ENCODE data around the gene OR1N1. TPM values are rescaled to one million over a fixed set of nuclear protein-coding genes. Genes with fewer than 3 reads are reported as not detected.

Gene OR1N1
- total RNA-seq, 1 donor from 2014 or later = not detected

DNA sequence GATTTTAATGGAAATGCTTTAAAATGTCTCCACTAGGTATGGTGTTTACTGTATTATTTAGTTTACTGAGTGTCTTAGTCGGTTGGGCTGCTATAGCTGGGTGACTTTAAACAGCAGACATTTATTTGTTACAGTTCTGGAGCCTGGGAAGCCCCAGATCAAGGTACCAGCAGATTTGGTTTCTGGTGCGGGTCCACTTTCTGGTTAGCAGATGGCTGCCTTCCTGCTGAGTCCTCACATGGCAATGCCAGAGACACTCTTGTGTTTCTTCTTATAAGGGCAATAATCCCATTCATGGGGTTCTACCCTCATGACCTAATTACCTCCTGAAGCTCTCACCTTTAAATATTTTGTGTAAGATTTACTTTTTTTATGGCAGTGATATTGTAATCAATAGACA lies 8.9 kb downstream of the OR1N1 start:
- Mint-ChIP-seq H3K4me3 (ENCODE audit: unreplicated experiment) (no peak overlapping the region), H3K9me3 (ENCODE audit: unreplicated experiment) (no peaks in the 10 kb centered on the region), H3K27ac (ENCODE audit: unreplicated experiment) (no peak overlapping the region), H3K27me3 (ENCODE audit: unreplicated experiment) (peaks cover 3% of the 10 kb centered on the region), H3K36me3 (ENCODE audit: low read depth, unreplicated experiment) (no peaks in the 10 kb centered on the region), H3K4me1 (ENCODE audit: unreplicated experiment) (no peaks in the 10 kb centered on the region)
- no peak for DNase-seq (ENCODE audit: low spot score)
- no peak for TF ChIP-seq CTCF (IDR thresholded peaks at IDR 0.05; ENCODE audit: unreplicated experiment)

DNA sequence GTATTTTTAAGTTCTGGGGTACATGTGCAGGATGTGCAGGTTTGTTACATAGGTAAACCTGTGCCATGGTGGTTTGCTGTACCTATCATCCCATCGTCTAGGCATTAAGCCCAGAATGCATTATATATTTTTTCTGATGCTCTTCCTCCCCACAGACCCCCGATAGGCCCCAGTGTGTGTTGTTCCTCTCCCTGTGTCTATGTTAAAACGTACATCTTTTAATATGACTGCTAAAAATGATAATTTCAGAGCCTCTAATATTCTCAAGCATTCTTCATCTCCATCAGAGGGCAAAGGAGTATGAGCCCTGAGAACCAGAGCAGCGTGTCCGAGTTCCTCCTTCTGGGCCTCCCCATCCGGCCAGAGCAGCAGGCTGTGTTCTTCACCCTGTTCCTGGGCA lies 16.6 kb downstream of the OR1N1 start, which contains the start of gene OR1J2:
Gene OR1J2, plus strand, starts transcription at position 301 of the 400 bp plus-strand sequence. Its CDS starts 0 bp downstream, at position 301.
- Mint-ChIP-seq H3K27ac (ENCODE audit: unreplicated experiment) (no peak within 1 kb of the TSS), H3K27me3 (ENCODE audit: unreplicated experiment) (peaks cover 1% of the 10 kb centered on the region), H3K4me1 (ENCODE audit: unreplicated experiment) (no peaks in the 10 kb centered on the region), H3K9me3 (ENCODE audit: unreplicated experiment) (peaks cover 3% of the 10 kb centered on the region), H3K4me3 (ENCODE audit: unreplicated experiment) (no peak within 1 kb of the TSS), H3K36me3 (ENCODE audit: low read depth, unreplicated experiment) (no peaks in the 10 kb centered on the region)
- no peak for DNase-seq (ENCODE audit: low spot score)
- no peak for TF ChIP-seq CTCF (IDR thresholded peaks at IDR 0.05; ENCODE audit: unreplicated experiment)

GRCh38 chr9:122506964-122507363 lies 20.1 kb downstream of the OR1N1 start:
- DNase-seq (ENCODE audit: low spot score) = no peak
- H3K27ac Mint-ChIP-seq (ENCODE audit: unreplicated experiment) = no peak overlapping the region
- H3K4me1 Mint-ChIP-seq (ENCODE audit: unreplicated experiment) = no peaks in the 10 kb centered on the region
- peaks cover 1% of the 10 kb centered on the region for H3K27me3 Mint-ChIP-seq (ENCODE audit: unreplicated experiment)
- peaks cover 3% of the 10 kb centered on the region for H3K9me3 Mint-ChIP-seq (ENCODE audit: unreplicated experiment)
- H3K36me3 Mint-ChIP-seq (ENCODE audit: low read depth, unreplicated experiment) = no peaks in the 10 kb centered on the region
- no peak for TF ChIP-seq CTCF (IDR thresholded peaks at IDR 0.05; ENCODE audit: unreplicated experiment)
- H3K4me3 Mint-ChIP-seq (ENCODE audit: unreplicated experiment) = no peak overlapping the region

DNA sequence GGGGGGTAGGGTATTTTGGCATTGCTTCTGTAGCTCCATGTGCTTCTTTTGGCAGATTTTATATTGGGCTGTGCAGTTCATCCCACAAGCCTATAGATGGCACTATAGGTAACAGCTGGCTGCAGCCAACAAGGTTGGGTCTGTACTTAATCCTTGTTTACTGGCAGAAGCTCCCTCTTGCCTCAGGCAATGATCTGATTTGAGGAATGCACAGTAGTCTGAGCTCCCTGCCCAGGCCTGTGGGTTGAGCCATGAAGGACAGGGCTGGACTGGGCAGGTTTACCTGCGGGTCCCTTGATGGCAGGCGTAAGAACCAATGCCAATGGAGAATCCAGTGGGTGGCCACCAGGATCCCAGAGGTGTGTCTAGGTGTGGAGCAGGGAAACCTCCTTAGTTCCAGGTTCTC lies 28.2 kb downstream of the OR1N1 start:
- Mint-ChIP-seq H3K4me1 (ENCODE audit: unreplicated experiment) (no peaks in the 10 kb centered on the region), H3K9me3 (ENCODE audit: unreplicated experiment) (peaks cover 9% of the 10 kb centered on the region), H3K4me3 (ENCODE audit: unreplicated experiment) (no peak overlapping the region), H3K27ac (ENCODE audit: unreplicated experiment) (no peak overlapping the region), H3K27me3 (ENCODE audit: unreplicated experiment) (peaks cover 2% of the 10 kb centered on the region), H3K36me3 (ENCODE audit: low read depth, unreplicated experiment) (no peaks in the 10 kb centered on the region)
- TF ChIP-seq CTCF (IDR thresholded peaks at IDR 0.05; ENCODE audit: unreplicated experiment) = peak; percentile 55
- peak; percentile 23 for DNase-seq (ENCODE audit: low spot score)

DNA sequence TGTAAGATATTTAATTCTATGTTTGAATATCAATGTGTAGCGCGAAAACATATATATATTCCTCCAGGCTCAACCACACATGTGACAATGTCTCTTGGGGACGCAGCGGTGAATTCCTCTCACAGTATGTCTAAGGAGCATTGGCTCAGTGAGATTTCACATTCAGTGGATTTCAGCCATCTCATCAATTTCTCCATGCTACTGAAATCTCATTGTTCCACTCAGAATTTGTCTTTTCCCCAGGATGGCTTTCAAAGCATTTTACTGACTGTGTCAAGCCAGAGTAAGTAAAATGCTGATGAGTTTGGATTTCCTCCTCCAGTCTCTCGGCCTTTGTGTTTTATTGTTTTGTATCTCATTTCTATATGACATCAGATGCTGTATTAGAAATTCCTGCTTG lies 48.0 kb downstream of the OR1N1 start:
- Mint-ChIP-seq H3K4me3 (ENCODE audit: unreplicated experiment) (no peak overlapping the region), H3K9me3 (ENCODE audit: unreplicated experiment) (no peaks in the 10 kb centered on the region), H3K27ac (ENCODE audit: unreplicated experiment) (no peak overlapping the region), H3K36me3 (ENCODE audit: low read depth, unreplicated experiment) (no peaks in the 10 kb centered on the region), H3K27me3 (ENCODE audit: unreplicated experiment) (peaks cover 1% of the 10 kb centered on the region), H3K4me1 (ENCODE audit: unreplicated experiment) (no peaks in the 10 kb centered on the region)
- TF ChIP-seq CTCF (IDR thresholded peaks at IDR 0.05; ENCODE audit: unreplicated experiment) = no peak
- DNase-seq (ENCODE audit: low spot score) = no peak

Measured in endothelial cell (in vitro differentiated cells).